A549 (cell line): Measurements from ENCODE around the gene HDAC10. TPM values are rescaled to one million over a fixed set of nuclear protein-coding genes. Genes with fewer than 3 reads are reported as not detected.

ENCODE experiments used
- ATAC-seq, 2 experiments: fragments of 200-7000 bp in 1 of 2; fragments of >200 bp in 1 of 2; cut with Nextera tagmentation in 1 of 2; cut with Tn5 transposase in 1 of 2; 3 replicates each; pipeline versions ENCODE4 v1.8.0 to v1.9.1; 2018 to 2020; ENCODE audit warnings: mild to moderate bottlenecking in 1 of 2, moderate library complexity in 1 of 2
- CTCF ChIA-PET: fragments of 300-600 bp; sonication (Branson Sonifier 250); formaldehyde crosslinking; extraction: SDS; loops from one replicate; lab custom pipeline; 2021; ENCODE audit warnings: antibody characterized with exemption, inconsistent platforms; lab: Yijun Ruan, JAX
- POLR2A ChIA-PET: fragments of 350-600 bp; formaldehyde crosslinking; extraction: SDS; loops from one replicate; lab custom pipeline; 2021; ENCODE audit warnings: antibody characterized with exemption, inconsistent platforms; lab: Yijun Ruan, JAX
- DNase-seq, 2 experiments: peaks; one replicate each; pipeline versions ENCODE4 v3.0.0 to v3.0.0-alpha.2; 2011 to 2016; ENCODE audit warnings: low read depth in 1 of 2, low spot score in 1 of 2
- FAIRE-seq: peaks from 2 replicates; lab custom pipeline; 2011; peaks lifted over from hg19 to GRCh38; lab: Jason Lieb, UNC
- H3K27ac ChIP-seq, 2 experiments: fragments of >200 bp; sonication (Bioruptor Twin); formaldehyde crosslinking; 3 replicates each; pipeline ENCODE4 v1.5.1; 2016 to 2017
- H3K4me1 ChIP-seq: fragments of >200 bp; sonication (Bioruptor Twin); formaldehyde crosslinking; 3 replicates; pipeline ENCODE4 v1.6.1; 2016
- H3K4me2 ChIP-seq: fragments of >200 bp; sonication (Bioruptor Twin); formaldehyde crosslinking; 3 replicates; pipeline ENCODE4 v1.6.1; 2016
- H3K4me3 ChIP-seq: fragments of >200 bp; sonication (Bioruptor Twin); formaldehyde crosslinking; 3 replicates; pipeline ENCODE4 v1.5.1; 2016
- H3K9me3 ChIP-seq: fragments of >200 bp; sonication (Bioruptor Twin); formaldehyde crosslinking; 3 replicates; pipeline ENCODE4 v1.6.1; 2016
- EHF ChIP-seq: fragments of 250-450 bp; sonication (Bioruptor Pico); IDR thresholded peaks from 2 replicates; pipeline ENCODE4 v1.5.0; 2020; ENCODE audit warnings: mild to moderate bottlenecking
- ESRRA ChIP-seq: fragments of 150-350 bp; IDR thresholded peaks from 2 replicates; pipeline ENCODE4 v1.6.1; 2014; ENCODE audit warnings: mild to moderate bottlenecking, low read length, borderline replicate concordance
- FOSL2 ChIP-seq, 2 experiments: fragments of 450-650 bp in 1 of 2; fragments of >200 bp in 1 of 2; sonication (Bioruptor Twin) in 1 of 2; formaldehyde crosslinking; IDR thresholded peaks; 2 replicates each; pipeline versions ENCODE4 v1.5.0 to v1.6.1; 2016 to 2020; ENCODE audit warnings: mild to moderate bottlenecking in 1 of 2, moderate library complexity in 1 of 2
- FOXS1 ChIP-seq: fragments of 250-450 bp; sonication (Bioruptor Pico); IDR thresholded peaks from 2 replicates; pipeline ENCODE4 v1.5.0; 2020; ENCODE audit warnings: mild to moderate bottlenecking, moderate library complexity
- GATA3 ChIP-seq: IDR thresholded peaks from 2 replicates; pipeline ENCODE4 v1.6.1; 2012; ENCODE audit warnings: borderline replicate concordance
- HOXB5 ChIP-seq: fragments of 250-450 bp; sonication (Bioruptor Pico); IDR thresholded peaks from 2 replicates; pipeline ENCODE4 v1.5.0; 2020; ENCODE audit warnings: mild to moderate bottlenecking, moderate library complexity
- JUN ChIP-seq, 2 experiments: fragments of >200 bp; sonication (Bioruptor Twin); formaldehyde crosslinking; IDR thresholded peaks; 2 replicates in 1 of 2; 3 replicates in 1 of 2; pipeline ENCODE4 v1.6.1; 2016 to 2017
- KDM5A ChIP-seq: fragments of 200-600 bp; sonication (generic); IDR thresholded peaks from 2 replicates; pipeline ENCODE4 v1.6.1; 2016; ENCODE audit warnings: antibody characterized with exemption, mild to moderate bottlenecking
- MAFK ChIP-seq: fragments of 450-650 bp; IDR thresholded peaks from 2 replicates; pipeline ENCODE4 v1.6.1; 2014; ENCODE audit not compliant: partially characterized antibody
- MAZ ChIP-seq: fragments of 150-350 bp; IDR thresholded peaks from 2 replicates; pipeline ENCODE4 v1.6.1; 2014; ENCODE audit warnings: antibody characterized with exemption, low read depth, low read length, borderline replicate concordance
- PHF8 ChIP-seq: fragments of 200-600 bp; sonication (generic); IDR thresholded peaks from 2 replicates; pipeline ENCODE4 v1.6.1; 2016; ENCODE audit warnings: low read depth, mild to moderate bottlenecking, antibody characterized with exemption, moderate library complexity, borderline replicate concordance
- RAD21 ChIP-seq, 2 experiments: fragments of >200 bp in 1 of 2; sonication (Bioruptor Twin) in 1 of 2; formaldehyde crosslinking in 1 of 2; IDR thresholded peaks in 1 of 2; conservative IDR thresholded peaks in 1 of 2; 2 replicates in 1 of 2; 3 replicates in 1 of 2; pipeline ENCODE4 v1.6.1; 2012 to 2018; ENCODE audit warnings: inconsistent platforms in 1 of 2
- RCOR1 ChIP-seq: fragments of 150-350 bp; IDR thresholded peaks from 2 replicates; pipeline ENCODE4 v1.6.1; 2014; ENCODE audit warnings: antibody characterized with exemption, low read length, low read depth
- TFCP2L1 ChIP-seq: fragments of 250-450 bp; sonication (Bioruptor Pico); IDR thresholded peaks from 2 replicates; pipeline ENCODE4 v1.5.0; 2021; ENCODE audit warnings: mild to moderate bottlenecking
- ZC3H11A ChIP-seq: fragments of 450-650 bp; IDR thresholded peaks from 2 replicates; pipeline ENCODE4 v1.6.1; 2014; ENCODE audit warnings: antibody characterized with exemption, mild to moderate bottlenecking
- ZFP36 ChIP-seq: fragments of 450-650 bp; IDR thresholded peaks from 2 replicates; pipeline ENCODE4 v1.6.1; 2014; ENCODE audit warnings: borderline replicate concordance; ENCODE audit not compliant: partially characterized antibody
- ZNF302 ChIP-seq: fragments of 250-450 bp; sonication (Bioruptor Pico); IDR thresholded peaks from 2 replicates; pipeline ENCODE4 v1.9.0; 2021; ENCODE audit warnings: inconsistent platforms, mild to moderate bottlenecking, moderate library complexity
- WGBS: methylation state at CpG from one replicate; pipeline ENCODE4 v1.1.6; 2017; ENCODE audit errors: missing lambda C conversion rate; 5-methylcytosine and 5-hydroxymethylcytosine counted together
- polyA plus RNA-seq, 4 experiments: library from polyadenylated mRNA; depleted of rRNA in 3 of 4; stranded (reverse); fragments of >200 nt; fragmentation: RNase III in 1 of 4; extraction: RNeasy Plus Mini Kit Qiagen cat#74134 plus additional on column Dnase treatment in 1 of 4; gene quantifications; 2 replicates in 3 of 4; 3 replicates in 1 of 4; pipeline ENCODE4 v1.2.3, GENCODE V29; 2011 to 2017
- TF ChIP-seq, protein P1 (sequence below): IDR thresholded peaks from 2 replicates; pipeline ENCODE4 v1.6.1; 2012
- TF ChIP-seq, protein P2 (sequence below): IDR thresholded peaks from 2 replicates; pipeline ENCODE4 v1.6.1; 2012; ENCODE audit warnings: low read depth, borderline replicate concordance
- TF ChIP-seq, protein P3 (sequence below): fragments of 150-350 bp; IDR thresholded peaks from 2 replicates; pipeline ENCODE4 v1.6.1; 2014; ENCODE audit warnings: low read depth, mild to moderate bottlenecking, low read length
- TF ChIP-seq, protein P4 (sequence below): IDR thresholded peaks from 2 replicates; pipeline ENCODE4 v1.6.1; 2012
- TF ChIP-seq, protein P5 (sequence below): fragments of >200 bp; sonication (Bioruptor Twin); formaldehyde crosslinking; IDR thresholded peaks from 3 replicates; pipeline ENCODE4 v1.5.1; 2016

The HDAC10 gene
- polyA plus RNA-seq, 2 of the 4 experiments (the other 2 are of a cell fraction) = 2.4 to 12.0 TPM

DNA sequence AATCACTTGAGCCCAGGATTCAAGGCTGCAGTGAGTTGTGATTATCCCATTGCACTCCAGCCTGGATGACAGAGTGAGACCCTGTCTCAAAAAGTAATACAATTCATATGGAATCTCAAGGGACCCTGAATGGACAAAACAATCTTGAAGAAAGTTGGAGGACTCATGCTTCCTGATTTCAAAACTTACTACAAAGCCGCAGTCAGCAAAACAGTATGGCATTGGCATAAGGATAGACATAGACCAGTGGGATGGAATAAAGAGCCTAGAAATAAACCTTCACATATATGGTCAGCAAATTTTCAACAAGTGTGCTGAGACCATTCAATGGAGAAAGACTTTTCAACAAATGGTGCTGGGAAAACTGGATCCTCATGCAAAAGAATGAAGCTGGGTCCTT lies 47.8 kb downstream of the HDAC10 start:
- Histone ChIP-seq H3K4me3 (no peak overlapping the region), H3K4me1 (no peaks in the 10 kb centered on the region), H3K4me2 (no peak overlapping the region), H3K27ac (no peak overlapping the region), H3K9me3 (peaks cover 10% of the 10 kb centered on the region; the same call in 2 of the 3 replicates)
- POLR2A ChIA-PET = no interaction called here
- no peak for DNase-seq
- WGBS = 94% methylated on average over 1 of the region's 1 CpG
- FAIRE-seq = no peak
- peak; percentile 39 for TF ChIP-seq MAFK
- TF ChIP-seq RCOR1 = no peak
- no peak for ATAC-seq
- CTCF ChIA-PET = interaction anchor here (1.2 kb wide), 1 partner anchor 9 kb away, joined by 3 read pairs; no protein-coding TSS in a partner anchor

DNA sequence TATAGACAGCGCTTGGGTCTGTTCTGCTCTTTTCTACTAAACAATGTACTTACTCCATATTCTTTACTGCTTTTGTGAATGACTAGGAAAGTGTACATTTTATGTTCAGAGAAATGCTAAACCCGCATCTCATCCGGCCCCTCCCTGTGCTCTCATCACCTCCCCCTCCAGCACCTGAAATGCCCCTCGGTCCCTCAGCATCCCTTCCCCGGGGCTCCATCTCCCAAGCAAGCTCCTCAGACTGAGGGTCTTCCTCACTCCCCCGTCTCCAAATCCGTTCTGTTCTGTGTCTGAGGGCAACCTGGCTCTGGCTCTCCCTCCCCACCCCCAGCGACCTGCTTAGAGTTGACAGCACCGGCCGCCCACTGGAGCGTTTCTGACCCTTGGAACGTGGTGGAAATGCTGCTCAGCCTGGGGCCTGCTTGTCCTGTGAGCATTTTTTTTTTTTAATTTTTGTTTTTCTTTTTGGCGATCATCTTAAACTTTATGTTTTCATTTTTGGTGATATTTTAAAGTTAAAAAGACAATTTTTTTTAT lies 48.9 kb downstream of the HDAC10 start:
- CTCF ChIA-PET = interaction anchor here (1.3 kb wide), 1 partner anchor 271 kb away, joined by 3 read pairs; no protein-coding TSS in a partner anchor
- H3K4me1 ChIP-seq = no peaks in the 10 kb centered on the region
- peak overlapping the region; percentile 95 for H3K4me3 ChIP-seq
- H3K9me3 ChIP-seq = peaks cover 10% of the 10 kb centered on the region; the same call in 2 of the 3 replicates
- POLR2A ChIA-PET = no interaction called here
- no peak for TF ChIP-seq ZC3H11A
- no peak for TF ChIP-seq MAZ
- no peak for TF ChIP-seq FOXS1 (CRISPR knock-in tag)
- TF ChIP-seq ZNF302 (CRISPR knock-in tag) = no peak
- no peak for TF ChIP-seq JUN (IDR thresholded peaks at IDR 0.05)
- TF ChIP-seq, protein P1, sequence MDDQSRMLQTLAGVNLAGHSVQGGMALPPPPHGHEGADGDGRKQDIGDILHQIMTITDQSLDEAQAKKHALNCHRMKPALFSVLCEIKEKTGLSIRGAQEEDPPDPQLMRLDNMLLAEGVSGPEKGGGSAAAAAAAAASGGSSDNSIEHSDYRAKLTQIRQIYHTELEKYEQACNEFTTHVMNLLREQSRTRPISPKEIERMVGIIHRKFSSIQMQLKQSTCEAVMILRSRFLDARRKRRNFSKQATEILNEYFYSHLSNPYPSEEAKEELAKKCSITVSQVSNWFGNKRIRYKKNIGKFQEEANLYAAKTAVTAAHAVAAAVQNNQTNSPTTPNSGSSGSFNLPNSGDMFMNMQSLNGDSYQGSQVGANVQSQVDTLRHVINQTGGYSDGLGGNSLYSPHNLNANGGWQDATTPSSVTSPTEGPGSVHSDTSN = no peak
- no peak for TF ChIP-seq HOXB5 (CRISPR knock-in tag)
- TF ChIP-seq GATA3 = no peak
- TF ChIP-seq TFCP2L1 = no peak
- TF ChIP-seq, protein P2, sequence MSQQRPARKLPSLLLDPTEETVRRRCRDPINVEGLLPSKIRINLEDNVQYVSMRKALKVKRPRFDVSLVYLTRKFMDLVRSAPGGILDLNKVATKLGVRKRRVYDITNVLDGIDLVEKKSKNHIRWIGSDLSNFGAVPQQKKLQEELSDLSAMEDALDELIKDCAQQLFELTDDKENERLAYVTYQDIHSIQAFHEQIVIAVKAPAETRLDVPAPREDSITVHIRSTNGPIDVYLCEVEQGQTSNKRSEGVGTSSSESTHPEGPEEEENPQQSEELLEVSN = no peak
- TF ChIP-seq ZFP36 = no peak
- no peak for TF ChIP-seq FOSL2 (IDR thresholded peaks at IDR 0.05)
- TF ChIP-seq FOSL2 (CRISPR knock-in tag; IDR thresholded peaks at IDR 0.05) = no peak
- no peak for TF ChIP-seq KDM5A
- TF ChIP-seq EHF (CRISPR knock-in tag) = no peak
- TF ChIP-seq PHF8 = no peak
- TF ChIP-seq, protein P3, sequence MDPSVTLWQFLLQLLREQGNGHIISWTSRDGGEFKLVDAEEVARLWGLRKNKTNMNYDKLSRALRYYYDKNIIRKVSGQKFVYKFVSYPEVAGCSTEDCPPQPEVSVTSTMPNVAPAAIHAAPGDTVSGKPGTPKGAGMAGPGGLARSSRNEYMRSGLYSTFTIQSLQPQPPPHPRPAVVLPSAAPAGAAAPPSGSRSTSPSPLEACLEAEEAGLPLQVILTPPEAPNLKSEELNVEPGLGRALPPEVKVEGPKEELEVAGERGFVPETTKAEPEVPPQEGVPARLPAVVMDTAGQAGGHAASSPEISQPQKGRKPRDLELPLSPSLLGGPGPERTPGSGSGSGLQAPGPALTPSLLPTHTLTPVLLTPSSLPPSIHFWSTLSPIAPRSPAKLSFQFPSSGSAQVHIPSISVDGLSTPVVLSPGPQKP = no peak
- TF ChIP-seq, protein P4, sequence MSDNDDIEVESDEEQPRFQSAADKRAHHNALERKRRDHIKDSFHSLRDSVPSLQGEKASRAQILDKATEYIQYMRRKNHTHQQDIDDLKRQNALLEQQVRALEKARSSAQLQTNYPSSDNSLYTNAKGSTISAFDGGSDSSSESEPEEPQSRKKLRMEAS = no peak
- TF ChIP-seq RAD21 (conservative IDR thresholded peaks at IDR 0.05 in 1 of 2, IDR thresholded peaks at IDR 0.05 in 1 of 2) = no peak
- no peak for TF ChIP-seq ESRRA
- TF ChIP-seq, protein P5, sequence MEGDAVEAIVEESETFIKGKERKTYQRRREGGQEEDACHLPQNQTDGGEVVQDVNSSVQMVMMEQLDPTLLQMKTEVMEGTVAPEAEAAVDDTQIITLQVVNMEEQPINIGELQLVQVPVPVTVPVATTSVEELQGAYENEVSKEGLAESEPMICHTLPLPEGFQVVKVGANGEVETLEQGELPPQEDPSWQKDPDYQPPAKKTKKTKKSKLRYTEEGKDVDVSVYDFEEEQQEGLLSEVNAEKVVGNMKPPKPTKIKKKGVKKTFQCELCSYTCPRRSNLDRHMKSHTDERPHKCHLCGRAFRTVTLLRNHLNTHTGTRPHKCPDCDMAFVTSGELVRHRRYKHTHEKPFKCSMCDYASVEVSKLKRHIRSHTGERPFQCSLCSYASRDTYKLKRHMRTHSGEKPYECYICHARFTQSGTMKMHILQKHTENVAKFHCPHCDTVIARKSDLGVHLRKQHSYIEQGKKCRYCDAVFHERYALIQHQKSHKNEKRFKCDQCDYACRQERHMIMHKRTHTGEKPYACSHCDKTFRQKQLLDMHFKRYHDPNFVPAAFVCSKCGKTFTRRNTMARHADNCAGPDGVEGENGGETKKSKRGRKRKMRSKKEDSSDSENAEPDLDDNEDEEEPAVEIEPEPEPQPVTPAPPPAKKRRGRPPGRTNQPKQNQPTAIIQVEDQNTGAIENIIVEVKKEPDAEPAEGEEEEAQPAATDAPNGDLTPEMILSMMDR = no peak
- ATAC-seq = no peak
- H3K4me2 ChIP-seq = peak overlapping the region; percentile 85
- peak overlapping the region in 1 of 2 experiments; percentile 99; a peak in 2 of 6 replicates for H3K27ac ChIP-seq
- no peak for DNase-seq
- 96% methylated on average over 13 of the region's 13 CpGs for WGBS
- FAIRE-seq = no peak
